HepG2 (cell line): Measurements from ENCODE around the gene GATA5. TPM values are rescaled to one million over a fixed set of nuclear protein-coding genes. Genes with fewer than 3 reads are reported as not detected.

Experiments
- ATAC-seq: fragments of 200-7000 bp; cut with Tn5 transposase; 3 replicates; pipeline ENCODE4 v1.9.1; 2020; ENCODE audit warnings: mild to moderate bottlenecking, moderate library complexity
- BruUV-seq: library from RNA; stranded (reverse); fragments of 400-500 nt; replicated peaks from 2 replicates; lab custom pipeline; 2021; lab: Mats Ljungman, UMichigan
- CTCF ChIA-PET: fragments of 300-600 bp; formaldehyde crosslinking; extraction: SDS; loops from one replicate; lab custom pipeline; 2021; ENCODE audit warnings: low total read pairs, inconsistent platforms, low intra/inter-chr PET ratio; lab: Yijun Ruan, JAX
- POLR2A ChIA-PET: fragments of 350-600 bp; sonication (Branson Sonifier 250); formaldehyde crosslinking; loops from one replicate; lab custom pipeline; 2020; ENCODE audit warnings: antibody characterized with exemption, inconsistent platforms; lab: Yijun Ruan, JAX
- DNase-seq: peaks from one replicate; pipeline ENCODE4 v3.0.0-alpha.2; 2015; ENCODE audit warnings: low spot score
- FAIRE-seq: peaks from 3 replicates; lab custom pipeline; 2011; peaks lifted over from hg19 to GRCh38; lab: Jason Lieb, UNC
- H2AFZ ChIP-seq: one replicate; pipeline ENCODE4 v1.6.1; 2011; ENCODE audit warnings: low read length, inconsistent platforms
- H3K27ac ChIP-seq: fragments of 300-600 bp; 3 replicates; pipeline ENCODE4 v1.8.0; 2011; ENCODE audit warnings: mixed run types, mild to moderate bottlenecking, mixed read lengths, low read length, inconsistent platforms; ENCODE audit not compliant: insufficient read depth; ENCODE audit errors: extremely low read length
- H3K27me3 ChIP-seq, 2 experiments: fragments of 200-600 bp in 1 of 2; 2 replicates in 1 of 2; 3 replicates in 1 of 2; pipeline versions ENCODE4 v1.6.0 to v1.8.0; 2011; ENCODE audit warnings: low read length in 2 of 2, mild to moderate bottlenecking in 2 of 2, moderate library complexity in 2 of 2, inconsistent platforms in 1 of 2; ENCODE audit not compliant: insufficient read depth in 2 of 2, control insufficient read depth in 1 of 2
- H3K36me3 ChIP-seq, 2 experiments: fragments of 200-600 bp in 1 of 2; replicated peaks in 1 of 2; 2 replicates in 1 of 2; 3 replicates in 1 of 2; pipeline versions ENCODE4 v1.5.1 to v1.8.0; 2011; ENCODE audit warnings: low read length in 2 of 2, inconsistent platforms in 1 of 2; ENCODE audit not compliant: insufficient read depth in 2 of 2, control insufficient read depth in 1 of 2
- H3K4me1 ChIP-seq: 2 replicates; pipeline ENCODE4 v1.5.1; 2012; ENCODE audit warnings: low read length, inconsistent platforms; ENCODE audit not compliant: insufficient read depth
- H3K4me2 ChIP-seq: 2 replicates; pipeline ENCODE4 v1.6.0; 2011; ENCODE audit warnings: low read depth, low read length, inconsistent platforms
- H3K4me3 ChIP-seq, 3 experiments: fragments of 200-600 bp in 1 of 3; sonication (generic), shearing (Covaris generic) in 1 of 3; replicated peaks in 1 of 3; 2 replicates each; pipeline ENCODE4 v1.5.1; 2011 to 2016; ENCODE audit warnings: low read length in 3 of 3, inconsistent platforms in 2 of 3, low read depth in 2 of 3, mild to moderate bottlenecking in 2 of 3, control low read depth in 1 of 3, mixed read lengths in 1 of 3; ENCODE audit not compliant: insufficient read depth in 1 of 3
- H3K79me2 ChIP-seq: one replicate; pipeline ENCODE4 v1.6.1; 2011; ENCODE audit warnings: low read length, inconsistent platforms; ENCODE audit not compliant: insufficient read depth
- H3K9ac ChIP-seq: 2 replicates; pipeline ENCODE4 v1.6.0; 2011; ENCODE audit warnings: mild to moderate bottlenecking, low read depth, low read length, inconsistent platforms; ENCODE audit not compliant: insufficient read depth
- H3K9me3 ChIP-seq: 2 replicates; pipeline ENCODE4 v1.5.1; 2012; ENCODE audit warnings: mild to moderate bottlenecking, low read length
- H4K20me1 ChIP-seq: 2 replicates; pipeline ENCODE4 v1.6.0; 2011; ENCODE audit warnings: inconsistent platforms, mild to moderate bottlenecking, low read length, moderate library complexity; ENCODE audit not compliant: insufficient read depth
- ARID2 ChIP-seq: sonication (generic); formaldehyde crosslinking; IDR thresholded peaks from 2 replicates; pipeline ENCODE4 v1.8.1; 2022; ENCODE audit warnings: mild to moderate bottlenecking, missing genetic modification reagents, borderline replicate concordance
- PCBP1 ChIP-seq: fragments of 200-400 bp; formaldehyde crosslinking; IDR thresholded peaks from 2 replicates; pipeline ENCODE4 v1.6.1; 2017; ENCODE audit warnings: mild to moderate bottlenecking, low read depth, low read length, borderline replicate concordance
- SRY ChIP-seq: sonication (generic); formaldehyde crosslinking; IDR thresholded peaks from 2 replicates; pipeline ENCODE4 v1.8.0; 2022; ENCODE audit warnings: mild to moderate bottlenecking, missing genetic modification reagents
- ZNF331 ChIP-seq: sonication (generic); formaldehyde crosslinking; IDR thresholded peaks from 2 replicates; pipeline ENCODE4 v1.4.0; 2020; ENCODE audit warnings: missing genetic modification reagents
- ZNF670 ChIP-seq: sonication (generic); formaldehyde crosslinking; IDR thresholded peaks from 2 replicates; pipeline ENCODE4 v1.8.0; 2022; ENCODE audit warnings: mild to moderate bottlenecking, missing genetic modification reagents, borderline replicate concordance
- ZNF775 ChIP-seq: sonication (generic); formaldehyde crosslinking; IDR thresholded peaks from 2 replicates; pipeline ENCODE4 v1.4.0; 2020; ENCODE audit warnings: missing genetic modification reagents, mild to moderate bottlenecking, moderate library complexity, borderline replicate concordance
- WGBS: methylation state at CpG from one replicate; pipeline ENCODE4 v1.1.6; 2017; ENCODE audit warnings: low lambda C conversion rate; 5-methylcytosine and 5-hydroxymethylcytosine counted together
- in situ Hi-C: cut with HindIII; loops from 2 replicates; pipeline ENCODE4 v1.10.0; 2017; ENCODE audit warnings: low pct_unique_long_range_greater_than_20kb; ENCODE audit not compliant: extremely low pct_ligation_motif_present
- intact Hi-C: fragments of 100-400 bp; cut with micrococcal nuclease; formaldehyde crosslinking; loops from one replicate; pipeline ENCODE4 v1.10.0; 2022; ENCODE audit not compliant: unreplicated experiment
- polyA plus RNA-seq, 8 experiments: library from polyadenylated mRNA; depleted of rRNA in 3 of 8; stranded (reverse) in 7 of 8; unstranded in 1 of 8; fragments of >200 nt; fragmentation: Illumina TruSeq in 4 of 8; extraction: Trizol in 4 of 8; gene quantifications; 2 replicates each; pipeline versions ENCODE4 v1.2.1 to v1.2.3, GENCODE V29; 2011 to 2016; ENCODE audit warnings: low read depth in 4 of 8, missing spikeins in 1 of 8, mixed read lengths in 1 of 8; ENCODE audit not compliant: insufficient read depth in 1 of 8
- total RNA-seq, 5 experiments: library from RNA; depleted of rRNA; stranded (reverse); fragments of >200 nt; fragmentation: Illumina TruSeq; extraction: Trizol; gene quantifications; 2 replicates each; pipeline ENCODE4 v1.2.3, GENCODE V29; 2016; ENCODE audit warnings: low read depth in 1 of 5
- TF ChIP-seq, protein P1 (sequence below): sonication (generic); formaldehyde crosslinking; IDR thresholded peaks from 2 replicates; pipeline ENCODE4 v1.5.0; 2020; ENCODE audit warnings: mild to moderate bottlenecking, missing genetic modification reagents, borderline replicate concordance

GATA5 gene
- total and polyA plus RNA-seq, 2 of the 13 experiments (the other 11 are each of a cell fraction or from before 2014, with no cell fraction given), result 0.12 to 0.20 TPM

DNA sequence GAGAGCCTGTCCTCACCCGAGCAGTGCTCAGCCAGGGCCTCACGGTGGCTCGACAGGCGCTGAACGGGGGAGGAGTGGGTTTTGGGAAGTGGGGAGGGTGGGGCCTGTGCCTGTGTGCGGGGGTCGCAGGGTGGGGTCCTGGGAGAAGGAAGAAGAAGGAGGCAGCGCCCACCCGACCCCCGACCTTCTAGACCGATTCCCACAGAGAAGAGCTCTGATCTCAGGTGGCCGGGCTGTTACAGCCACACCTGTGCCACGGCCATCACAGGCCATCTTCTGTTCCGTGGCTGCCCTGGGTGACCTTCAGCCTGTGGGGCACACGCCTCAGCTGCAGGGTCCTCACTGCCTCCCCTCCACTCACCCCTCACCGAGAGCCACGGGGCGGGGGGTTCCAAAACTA, 41.4 kb upstream of the GATA5 start:
- ATAC-seq (no peak), DNase-seq (no peak), FAIRE-seq (no peak)
- Histone ChIP-seq H3K79me2 (no peaks in the 10 kb centered on the region), H3K9me3 (no peaks in the 10 kb centered on the region), H3K36me3 (no peaks in the 10 kb centered on the region), H3K9ac (no peak overlapping the region), H3K27ac (no peak overlapping the region), H3K4me1 (0 out of 2 replicates have a peak, but pooled peaks cover 5% of the 10 kb centered on the region), H3K4me3 (no peak overlapping the region), H2AFZ (no peak overlapping the region), H3K27me3 (peaks cover 28 to 81% of the 10 kb centered on the region in 2 experiments), H3K4me2 (no peak overlapping the region), H4K20me1 (no peaks in the 10 kb centered on the region; the same call in 1 of the 2 replicates)
- BruUV-seq, result no TSS peak
- ChIA-PET POLR2A (no interaction called here), CTCF (interaction anchor here (2.3 kb wide), 1 partner anchor 100 kb away, joined by 25 read pairs; no protein-coding TSS in a partner anchor)
- intact Hi-C loops (no loop called here), in situ Hi-C loops (loop anchor here (25.0 kb wide), 1 partner anchor 270 kb away; the partner anchor contains the start of gene MRGBP)
- WGBS, result 27% methylated on average over 18 of the region's 18 CpGs
- no peak for TF ChIP-seq ZNF331
- no peak for TF ChIP-seq ARID2 (CRISPR knock-in tag)
- TF ChIP-seq SRY (CRISPR knock-in tag), result no peak
- TF ChIP-seq, protein P1, sequence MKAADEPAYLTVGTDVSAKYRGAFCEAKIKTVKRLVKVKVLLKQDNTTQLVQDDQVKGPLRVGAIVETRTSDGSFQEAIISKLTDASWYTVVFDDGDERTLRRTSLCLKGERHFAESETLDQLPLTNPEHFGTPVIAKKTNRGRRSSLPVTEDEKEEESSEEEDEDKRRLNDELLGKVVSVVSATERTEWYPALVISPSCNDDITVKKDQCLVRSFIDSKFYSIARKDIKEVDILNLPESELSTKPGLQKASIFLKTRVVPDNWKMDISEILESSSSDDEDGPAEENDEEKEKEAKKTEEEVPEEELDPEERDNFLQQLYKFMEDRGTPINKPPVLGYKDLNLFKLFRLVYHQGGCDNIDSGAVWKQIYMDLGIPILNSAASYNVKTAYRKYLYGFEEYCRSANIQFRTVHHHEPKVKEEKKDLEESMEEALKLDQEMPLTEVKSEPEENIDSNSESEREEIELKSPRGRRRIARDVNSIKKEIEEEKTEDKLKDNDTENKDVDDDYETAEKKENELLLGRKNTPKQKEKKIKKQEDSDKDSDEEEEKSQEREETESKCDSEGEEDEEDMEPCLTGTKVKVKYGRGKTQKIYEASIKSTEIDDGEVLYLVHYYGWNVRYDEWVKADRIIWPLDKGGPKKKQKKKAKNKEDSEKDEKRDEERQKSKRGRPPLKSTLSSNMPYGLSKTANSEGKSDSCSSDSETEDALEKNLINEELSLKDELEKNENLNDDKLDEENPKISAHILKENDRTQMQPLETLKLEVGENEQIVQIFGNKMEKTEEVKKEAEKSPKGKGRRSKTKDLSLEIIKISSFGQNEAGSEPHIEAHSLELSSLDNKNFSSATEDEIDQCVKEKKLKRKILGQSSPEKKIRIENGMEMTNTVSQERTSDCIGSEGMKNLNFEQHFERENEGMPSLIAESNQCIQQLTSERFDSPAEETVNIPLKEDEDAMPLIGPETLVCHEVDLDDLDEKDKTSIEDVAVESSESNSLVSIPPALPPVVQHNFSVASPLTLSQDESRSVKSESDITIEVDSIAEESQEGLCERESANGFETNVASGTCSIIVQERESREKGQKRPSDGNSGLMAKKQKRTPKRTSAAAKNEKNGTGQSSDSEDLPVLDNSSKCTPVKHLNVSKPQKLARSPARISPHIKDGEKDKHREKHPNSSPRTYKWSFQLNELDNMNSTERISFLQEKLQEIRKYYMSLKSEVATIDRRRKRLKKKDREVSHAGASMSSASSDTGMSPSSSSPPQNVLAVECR (CRISPR knock-in tag), result no peak
- TF ChIP-seq ZNF775, result no peak
- no peak for TF ChIP-seq ZNF670
- TF ChIP-seq PCBP1, result no peak
